ENCODE results near the gene IFT52.

IFT52 gene

GRCh38 chr20:43590392-43591303, at the start of gene IFT52:
Gene IFT52 (plus strand): TSS chr20:43590937. CDS start chr20:43594699, 3,762 bp downstream.
- DNase-seq (ENCODE audit: low read depth), result peak; percentile 73

GRCh38 chr20:43541214-43541613, 49.5 kb upstream of the IFT52 start:
- peak; percentile 1 for DNase-seq (ENCODE audit: low read depth)
- H3K4me3 ChIP-seq (ENCODE audit: low read depth, low read length), result no peak overlapping the region

More at GRCh38 chr20:43590392-43591303, at the start of gene IFT52:
- peak within 1 kb of the TSS; percentile 69 for H3K4me3 ChIP-seq (ENCODE audit: low read depth, low read length)

- no peak for DNase-seq (ENCODE audit: low read depth)
Observed at GRCh38 chr20:43542161-43542560, 48.6 kb upstream of the IFT52 start.

GRCh38 chr20:43542674-43543073, 48.1 kb upstream of the IFT52 start:
- no peak for DNase-seq (ENCODE audit: low read depth)
- H3K4me3 ChIP-seq (ENCODE audit: low read depth, low read length), result no peak overlapping the region

More at GRCh38 chr20:43542161-43542560, 48.6 kb upstream of the IFT52 start:
- H3K4me3 ChIP-seq (ENCODE audit: low read depth, low read length), result no peak overlapping the region

GRCh38 chr20:43543138-43543537, 47.6 kb upstream of the IFT52 start:
- H3K4me3 ChIP-seq (ENCODE audit: low read depth, low read length), result no peak overlapping the region
- no peak for DNase-seq (ENCODE audit: low read depth)

GRCh38 chr20:43544501-43544900, 46.2 kb upstream of the IFT52 start:
- no peak overlapping the region for H3K4me3 ChIP-seq (ENCODE audit: low read depth, low read length)

GRCh38 chr20:43545837-43546578, 44.7 kb upstream of the IFT52 start:
- no peak for DNase-seq (ENCODE audit: low read depth)
- H3K4me3 ChIP-seq (ENCODE audit: low read depth, low read length), result no peak overlapping the region

More at GRCh38 chr20:43544501-43544900, 46.2 kb upstream of the IFT52 start:
- DNase-seq (ENCODE audit: low read depth), result no peak

GRCh38 chr20:43548273-43548880, 42.4 kb upstream of the IFT52 start:
- no peak for DNase-seq (ENCODE audit: low read depth)
- H3K4me3 ChIP-seq (ENCODE audit: low read depth, low read length), result no peak overlapping the region

- H3K4me3 ChIP-seq (ENCODE audit: low read depth, low read length), result no peak overlapping the region
- DNase-seq (ENCODE audit: low read depth), result no peak
Observed at GRCh38 chr20:43549416-43550065, 41.2 kb upstream of the IFT52 start.

- H3K4me3 ChIP-seq (ENCODE audit: low read depth, low read length), result no peak overlapping the region
- no peak for DNase-seq (ENCODE audit: low read depth)
Observed at GRCh38 chr20:43550456-43550855, 40.3 kb upstream of the IFT52 start.

GRCh38 chr20:43554369-43554768, 36.4 kb upstream of the IFT52 start:
- no peak overlapping the region for H3K4me3 ChIP-seq (ENCODE audit: low read depth, low read length)
- no peak for DNase-seq (ENCODE audit: low read depth)

- no peak within 1 kb of the TSS for H3K4me3 ChIP-seq (ENCODE audit: low read depth, low read length)
- DNase-seq (ENCODE audit: low read depth), result no peak
Observed at GRCh38 chr20:43558412-43559146, 32.2 kb upstream of the IFT52 start, which contains the start of gene SGK2. Gene SGK2 (plus strand): TSS chr20:43559027. CDS start chr20:43566496, 7,469 bp downstream.

- no peak overlapping the region for H3K4me3 ChIP-seq (ENCODE audit: low read depth, low read length)
- DNase-seq (ENCODE audit: low read depth), result no peak
Observed at GRCh38 chr20:43559147-43559987, 31.4 kb upstream of the IFT52 start.

GRCh38 chr20:43560974-43561373, 29.8 kb upstream of the IFT52 start:
- DNase-seq (ENCODE audit: low read depth), result no peak
- no peak overlapping the region for H3K4me3 ChIP-seq (ENCODE audit: low read depth, low read length)

GRCh38 chr20:43563429-43563828, 27.3 kb upstream of the IFT52 start:
- H3K4me3 ChIP-seq (ENCODE audit: low read depth, low read length), result no peak overlapping the region
- DNase-seq (ENCODE audit: low read depth), result no peak

- no peak for DNase-seq (ENCODE audit: low read depth)
- no peak overlapping the region for H3K4me3 ChIP-seq (ENCODE audit: low read depth, low read length)
Observed at GRCh38 chr20:43563991-43564390, 26.7 kb upstream of the IFT52 start.

- no peak overlapping the region for H3K4me3 ChIP-seq (ENCODE audit: low read depth, low read length)
- DNase-seq (ENCODE audit: low read depth), result no peak
Observed at GRCh38 chr20:43564455-43564854, 26.3 kb upstream of the IFT52 start.
